ENCODE results near the gene SLCO4A1. TPM values are rescaled to one million over a fixed set of nuclear protein-coding genes. Genes with fewer than 3 reads are reported as not detected.

SLCO4A1 gene
- total and polyA plus RNA-seq, 9 of the 15 experiments (the other 6 are each of a cell fraction or from before 2014, with no cell fraction given): 1.6 to 21.9 (median 12.8) TPM

DNA sequence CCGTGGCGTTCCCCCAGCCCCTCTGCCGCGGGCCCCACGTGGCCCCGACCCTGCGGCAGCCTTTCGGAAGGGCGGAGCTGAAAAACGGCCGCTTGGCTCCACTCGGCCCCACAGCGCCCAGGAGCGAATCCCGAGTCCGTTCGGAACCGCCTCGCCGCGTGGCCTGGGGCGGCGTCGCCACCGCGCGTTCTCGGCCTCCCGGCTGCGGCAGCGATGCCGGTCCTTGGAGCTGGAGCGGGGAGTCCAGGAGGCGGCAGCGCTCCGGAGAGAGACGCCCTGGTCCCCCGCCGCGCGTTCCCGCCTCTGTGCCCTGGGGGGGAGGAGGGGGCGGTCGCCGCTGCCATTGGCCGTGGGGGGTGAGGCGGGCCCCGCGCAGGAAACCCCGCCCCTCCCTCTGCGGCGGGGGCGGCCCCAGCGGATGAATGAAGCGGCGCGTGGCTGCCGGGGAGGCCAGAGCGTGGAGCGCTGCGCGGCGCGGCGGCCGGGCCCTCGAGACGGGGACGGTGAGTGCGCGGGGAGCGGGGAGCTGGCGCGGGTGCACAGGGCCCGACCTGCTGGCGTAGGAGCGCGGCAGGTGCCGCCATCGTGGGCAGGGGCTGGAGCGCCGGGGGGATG, at the start of gene SLCO4A1 (continued):
- peak; percentile 93 for TF ChIP-seq POLR2G (IDR thresholded peaks at IDR 0.05; ENCODE audit: low read depth, low read length)
- TF ChIP-seq, protein P1, sequence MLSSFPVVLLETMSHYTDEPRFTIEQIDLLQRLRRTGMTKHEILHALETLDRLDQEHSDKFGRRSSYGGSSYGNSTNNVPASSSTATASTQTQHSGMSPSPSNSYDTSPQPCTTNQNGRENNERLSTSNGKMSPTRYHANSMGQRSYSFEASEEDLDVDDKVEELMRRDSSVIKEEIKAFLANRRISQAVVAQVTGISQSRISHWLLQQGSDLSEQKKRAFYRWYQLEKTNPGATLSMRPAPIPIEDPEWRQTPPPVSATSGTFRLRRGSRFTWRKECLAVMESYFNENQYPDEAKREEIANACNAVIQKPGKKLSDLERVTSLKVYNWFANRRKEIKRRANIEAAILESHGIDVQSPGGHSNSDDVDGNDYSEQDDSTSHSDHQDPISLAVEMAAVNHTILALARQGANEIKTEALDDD (IDR thresholded peaks at IDR 0.05): no peak
- TF ChIP-seq NR2F6 (CRISPR knock-in tag; IDR thresholded peaks at IDR 0.05): no peak
- no peak for TF ChIP-seq HDAC2 (IDR thresholded peaks at IDR 0.05)
- TF ChIP-seq, protein P2, sequence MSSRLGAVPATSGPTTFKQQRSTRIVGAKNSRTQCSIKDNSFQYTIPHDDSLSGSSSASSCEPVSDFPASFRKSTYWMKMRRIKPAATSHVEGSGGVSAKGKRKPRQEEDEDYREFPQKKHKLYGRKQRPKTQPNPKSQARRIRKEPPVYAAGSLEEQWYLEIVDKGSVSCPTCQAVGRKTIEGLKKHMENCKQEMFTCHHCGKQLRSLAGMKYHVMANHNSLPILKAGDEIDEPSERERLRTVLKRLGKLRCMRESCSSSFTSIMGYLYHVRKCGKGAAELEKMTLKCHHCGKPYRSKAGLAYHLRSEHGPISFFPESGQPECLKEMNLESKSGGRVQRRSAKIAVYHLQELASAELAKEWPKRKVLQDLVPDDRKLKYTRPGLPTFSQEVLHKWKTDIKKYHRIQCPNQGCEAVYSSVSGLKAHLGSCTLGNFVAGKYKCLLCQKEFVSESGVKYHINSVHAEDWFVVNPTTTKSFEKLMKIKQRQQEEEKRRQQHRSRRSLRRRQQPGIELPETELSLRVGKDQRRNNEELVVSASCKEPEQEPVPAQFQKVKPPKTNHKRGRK (tag; IDR thresholded peaks at IDR 0.05): no peak
- peak; percentile 49; the same call in 1 of the 2 replicates for TF ChIP-seq GABPB1 (CRISPR knock-in tag; IDR thresholded peaks at IDR 0.05)
- TF ChIP-seq NFIC (IDR thresholded peaks at IDR 0.05): no peak; the same call in 1 of the 2 replicates
- TF ChIP-seq, protein P3, sequence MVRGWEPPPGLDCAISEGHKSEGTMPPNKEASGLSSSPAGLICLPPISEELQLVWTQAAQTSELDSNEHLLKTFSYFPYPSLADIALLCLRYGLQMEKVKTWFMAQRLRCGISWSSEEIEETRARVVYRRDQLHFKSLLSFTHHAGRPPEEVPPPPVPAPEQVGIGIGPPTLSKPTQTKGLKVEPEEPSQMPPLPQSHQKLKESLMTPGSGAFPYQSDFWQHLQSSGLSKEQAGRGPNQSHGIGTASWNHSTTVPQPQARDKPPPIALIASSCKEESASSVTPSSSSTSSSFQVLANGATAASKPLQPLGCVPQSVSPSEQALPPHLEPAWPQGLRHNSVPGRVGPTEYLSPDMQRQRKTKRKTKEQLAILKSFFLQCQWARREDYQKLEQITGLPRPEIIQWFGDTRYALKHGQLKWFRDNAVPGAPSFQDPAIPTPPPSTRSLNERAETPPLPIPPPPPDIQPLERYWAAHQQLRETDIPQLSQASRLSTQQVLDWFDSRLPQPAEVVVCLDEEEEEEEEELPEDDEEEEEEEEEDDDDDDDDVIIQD (CRISPR knock-in tag; IDR thresholded peaks at IDR 0.05): no peak
- TF ChIP-seq RBM34 (IDR thresholded peaks at IDR 0.05; ENCODE audit: borderline replicate concordance, insufficient read depth, low read length): no peak
- TF ChIP-seq ZNF121 (CRISPR knock-in tag; conservative IDR thresholded peaks at IDR 0.05): no peak
- peak; percentile 66; the same call in 1 of the 2 replicates for TF ChIP-seq SAFB (IDR thresholded peaks at IDR 0.05; ENCODE audit: borderline replicate concordance, low read depth, low read length)
- TF ChIP-seq FIP1L1 (IDR thresholded peaks at IDR 0.05; ENCODE audit: low read depth, low read length, poor library complexity, severe bottlenecking): peak; percentile 53
- peak; percentile 84 for TF ChIP-seq EGR1 (conservative IDR thresholded peaks at IDR 0.05)
- peak; percentile 90 for TF ChIP-seq L3MBTL2 (IDR thresholded peaks at IDR 0.05)
- peak in 1 of 2 experiments; percentile 31; a peak in 1 of 4 replicates for TF ChIP-seq HDAC1 (IDR thresholded peaks at IDR 0.05)
- no peak for TF ChIP-seq ELF4 (CRISPR knock-in tag; IDR thresholded peaks at IDR 0.05)
- TF ChIP-seq, protein P4, sequence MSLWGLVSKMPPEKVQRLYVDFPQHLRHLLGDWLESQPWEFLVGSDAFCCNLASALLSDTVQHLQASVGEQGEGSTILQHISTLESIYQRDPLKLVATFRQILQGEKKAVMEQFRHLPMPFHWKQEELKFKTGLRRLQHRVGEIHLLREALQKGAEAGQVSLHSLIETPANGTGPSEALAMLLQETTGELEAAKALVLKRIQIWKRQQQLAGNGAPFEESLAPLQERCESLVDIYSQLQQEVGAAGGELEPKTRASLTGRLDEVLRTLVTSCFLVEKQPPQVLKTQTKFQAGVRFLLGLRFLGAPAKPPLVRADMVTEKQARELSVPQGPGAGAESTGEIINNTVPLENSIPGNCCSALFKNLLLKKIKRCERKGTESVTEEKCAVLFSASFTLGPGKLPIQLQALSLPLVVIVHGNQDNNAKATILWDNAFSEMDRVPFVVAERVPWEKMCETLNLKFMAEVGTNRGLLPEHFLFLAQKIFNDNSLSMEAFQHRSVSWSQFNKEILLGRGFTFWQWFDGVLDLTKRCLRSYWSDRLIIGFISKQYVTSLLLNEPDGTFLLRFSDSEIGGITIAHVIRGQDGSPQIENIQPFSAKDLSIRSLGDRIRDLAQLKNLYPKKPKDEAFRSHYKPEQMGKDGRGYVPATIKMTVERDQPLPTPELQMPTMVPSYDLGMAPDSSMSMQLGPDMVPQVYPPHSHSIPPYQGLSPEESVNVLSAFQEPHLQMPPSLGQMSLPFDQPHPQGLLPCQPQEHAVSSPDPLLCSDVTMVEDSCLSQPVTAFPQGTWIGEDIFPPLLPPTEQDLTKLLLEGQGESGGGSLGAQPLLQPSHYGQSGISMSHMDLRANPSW (CRISPR knock-in tag; IDR thresholded peaks at IDR 0.05): no peak
- TF ChIP-seq, protein P5, sequence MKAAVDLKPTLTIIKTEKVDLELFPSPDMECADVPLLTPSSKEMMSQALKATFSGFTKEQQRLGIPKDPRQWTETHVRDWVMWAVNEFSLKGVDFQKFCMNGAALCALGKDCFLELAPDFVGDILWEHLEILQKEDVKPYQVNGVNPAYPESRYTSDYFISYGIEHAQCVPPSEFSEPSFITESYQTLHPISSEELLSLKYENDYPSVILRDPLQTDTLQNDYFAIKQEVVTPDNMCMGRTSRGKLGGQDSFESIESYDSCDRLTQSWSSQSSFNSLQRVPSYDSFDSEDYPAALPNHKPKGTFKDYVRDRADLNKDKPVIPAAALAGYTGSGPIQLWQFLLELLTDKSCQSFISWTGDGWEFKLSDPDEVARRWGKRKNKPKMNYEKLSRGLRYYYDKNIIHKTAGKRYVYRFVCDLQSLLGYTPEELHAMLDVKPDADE (conservative IDR thresholded peaks at IDR 0.05; ENCODE audit: control insufficient read depth, low read depth, low read length): no peak; the same call in 1 of the 2 replicates
- TF ChIP-seq CBX2 (IDR thresholded peaks at IDR 0.05; ENCODE audit: insufficient read depth, low read length, poor library complexity, severe bottlenecking): no peak
- TF ChIP-seq PTRF (tag; IDR thresholded peaks at IDR 0.05): no peak

All from K562 (cell line).